ENCODE results near the gene TNP1.

The TNP1 gene

GRCh38 chr2:216863946-216864345 is 4.1 kb upstream of the TNP1 start:
- CTCF ChIA-PET: interaction anchor here (0.6 kb wide), 1 partner anchor 998 kb away, joined by 3 read pairs; no protein-coding TSS in a partner anchor

DNA sequence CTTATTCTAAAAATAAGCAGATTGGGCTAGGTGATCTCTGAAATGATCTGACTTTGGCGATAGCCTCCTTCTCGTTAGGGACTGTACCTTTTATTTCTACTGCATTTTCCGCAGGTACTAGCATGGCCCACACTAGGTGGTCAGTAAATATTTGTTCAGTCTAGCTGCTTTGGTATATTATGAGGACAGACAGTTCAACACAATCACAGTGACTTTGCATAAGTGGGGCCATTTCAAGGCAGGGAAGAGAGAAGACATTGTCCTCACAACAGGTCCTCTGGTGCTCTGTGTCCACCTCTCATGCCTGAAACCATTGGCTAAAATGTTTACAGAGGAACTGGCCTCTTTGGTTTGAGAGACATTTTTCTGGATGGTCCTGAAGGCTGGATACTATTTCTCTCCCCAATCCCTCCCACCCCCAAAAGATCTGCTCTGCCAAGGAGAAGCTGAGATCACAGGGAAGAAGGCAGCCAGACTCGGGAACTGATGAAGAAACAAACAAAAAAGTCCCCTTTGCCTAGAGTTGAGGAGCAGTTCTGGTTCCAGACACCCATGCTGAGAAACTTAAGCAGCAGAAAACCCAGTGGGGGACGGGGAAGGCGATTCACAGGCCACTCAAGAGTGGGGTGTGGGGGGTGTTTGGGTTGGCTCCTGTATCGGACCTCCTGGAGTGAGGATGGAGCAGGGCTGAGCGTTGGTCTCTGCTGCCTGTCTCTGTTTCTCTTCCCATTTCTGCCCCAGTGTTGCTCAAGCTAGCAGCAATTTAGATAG is 2.9 kb upstream of the TNP1 start:
- Histone ChIP-seq H3K4me1 (ENCODE audit: control insufficient read depth, insufficient read depth, low read length) (no peaks in the 10 kb centered on the region), H3K27ac (ENCODE audit: extremely low read depth, low read depth, low read length) (no peak overlapping the region), H3K9me3 (ENCODE audit: control insufficient read depth, insufficient read depth, low read depth, low read length) (no peaks in the 10 kb centered on the region), H3K36me3 (ENCODE audit: control insufficient read depth in 2 of 2, insufficient read depth in 1 of 2, low read length in 2 of 2) (no peaks in the 10 kb centered on the region), H3K4me3 (ENCODE audit: low read depth, low read length) (no peak overlapping the region)
- ChIA-PET CTCF (interaction anchor here (0.5 kb wide), 1 partner anchor 170 kb away, joined by 5 read pairs; no protein-coding TSS in a partner anchor), POLR2A (no interaction called here)
- TF ChIP-seq EGR2 (tag by site-specific recombination; IDR thresholded peaks at IDR 0.05; ENCODE audit: low read depth): no peak
- TF ChIP-seq ZNF600 (tag by site-specific recombination; IDR thresholded peaks at IDR 0.05): no peak
- TF ChIP-seq GLIS1 (tag by site-specific recombination; IDR thresholded peaks at IDR 0.05): peak; percentile 84

More at GRCh38 chr2:216863946-216864345, 4.1 kb upstream of the TNP1 start:
- H3K4me3 ChIP-seq (ENCODE audit: low read depth, low read length): no peak overlapping the region
- H3K9me3 ChIP-seq (ENCODE audit: control insufficient read depth, insufficient read depth, low read depth, low read length): no peaks in the 10 kb centered on the region
- POLR2A ChIA-PET: no interaction called here
- no peak for TF ChIP-seq ZNF548 (tag by site-specific recombination; IDR thresholded peaks at IDR 0.05)
- TF ChIP-seq SP7 (tag by site-specific recombination; IDR thresholded peaks at IDR 0.05): no peak
- no peak for TF ChIP-seq ZNF394 (tag by site-specific recombination; IDR thresholded peaks at IDR 0.05; ENCODE audit: borderline replicate concordance)
- TF ChIP-seq REPIN1 (tag by site-specific recombination; IDR thresholded peaks at IDR 0.05; ENCODE audit: low read depth): no peak
- no peak for TF ChIP-seq ZNF24 (tag by site-specific recombination; IDR thresholded peaks at IDR 0.05)
- no peak for TF ChIP-seq ZNF623 (tag by site-specific recombination; IDR thresholded peaks at IDR 0.05)
- TF ChIP-seq EGR2 (tag by site-specific recombination; IDR thresholded peaks at IDR 0.05; ENCODE audit: low read depth): no peak
- TF ChIP-seq RBAK (tag by site-specific recombination; IDR thresholded peaks at IDR 0.05): no peak
- TF ChIP-seq GLI4 (tag by site-specific recombination; IDR thresholded peaks at IDR 0.05): no peak
- TF ChIP-seq ZNF561 (tag by site-specific recombination; IDR thresholded peaks at IDR 0.05; ENCODE audit: borderline replicate concordance): no peak
- TF ChIP-seq ZNF221 (tag by site-specific recombination; IDR thresholded peaks at IDR 0.05; ENCODE audit: borderline replicate concordance): no peak
- no peak for TF ChIP-seq ZNF530 (tag by site-specific recombination; IDR thresholded peaks at IDR 0.05; ENCODE audit: low read depth)
- no peaks in the 10 kb centered on the region for H3K4me1 ChIP-seq (ENCODE audit: control insufficient read depth, insufficient read depth, low read length)
- no peak overlapping the region for H3K27ac ChIP-seq (ENCODE audit: extremely low read depth, low read depth, low read length)
- no peaks in the 10 kb centered on the region for H3K36me3 ChIP-seq (ENCODE audit: control insufficient read depth in 2 of 2, insufficient read depth in 1 of 2, low read length in 2 of 2)

GRCh38 chr2:216860426-216861137 is 718 bp upstream of the TNP1 start:
- POLR2A ChIA-PET: no interaction called here
- TF ChIP-seq RBAK (tag by site-specific recombination; IDR thresholded peaks at IDR 0.05): no peak
- TF ChIP-seq, protein P1, sequence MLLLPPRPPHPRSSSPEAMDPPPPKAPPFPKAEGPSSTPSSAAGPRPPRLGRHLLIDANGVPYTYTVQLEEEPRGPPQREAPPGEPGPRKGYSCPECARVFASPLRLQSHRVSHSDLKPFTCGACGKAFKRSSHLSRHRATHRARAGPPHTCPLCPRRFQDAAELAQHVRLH (tag by site-specific recombination; IDR thresholded peaks at IDR 0.05): no peak
- TF ChIP-seq ZNF777 (tag by site-specific recombination; IDR thresholded peaks at IDR 0.05; ENCODE audit: borderline replicate concordance): no peak
- TF ChIP-seq EGR2 (tag by site-specific recombination; IDR thresholded peaks at IDR 0.05; ENCODE audit: low read depth): no peak
- no peak for TF ChIP-seq ZNF23 (tag by site-specific recombination; IDR thresholded peaks at IDR 0.05; ENCODE audit: borderline replicate concordance)
- no peak for TF ChIP-seq ZNF837 (tag by site-specific recombination; IDR thresholded peaks at IDR 0.05)
- CTCF ChIA-PET: interaction anchor here (0.6 kb wide), 1 partner anchor 19 kb away, joined by 5 read pairs; no protein-coding TSS in a partner anchor

More at GRCh38 chr2:216860426-216861137, 718 bp upstream of the TNP1 start:
- no peaks in the 10 kb centered on the region for H3K9me3 ChIP-seq (ENCODE audit: control insufficient read depth, insufficient read depth, low read depth, low read length)
- no peaks in the 10 kb centered on the region for H3K4me1 ChIP-seq (ENCODE audit: control insufficient read depth, insufficient read depth, low read length)
- H3K36me3 ChIP-seq (ENCODE audit: control insufficient read depth in 2 of 2, insufficient read depth in 1 of 2, low read length in 2 of 2): no peaks in the 10 kb centered on the region
- H3K4me3 ChIP-seq (ENCODE audit: low read depth, low read length): no peak overlapping the region
- H3K27ac ChIP-seq (ENCODE audit: extremely low read depth, low read depth, low read length): no peak overlapping the region

Data from HEK293 (cell line).